GM19193 (cell line): Measurements from ENCODE around the gene PPOX.

ENCODE experiments used
- POLR2A ChIP-seq: IDR thresholded peaks from 4 replicates; pipeline ENCODE4 v1.6.1; 2011; ENCODE audit not compliant: insufficient read depth, insufficient read length; ENCODE audit errors: extremely low read depth

PPOX gene

DNA sequence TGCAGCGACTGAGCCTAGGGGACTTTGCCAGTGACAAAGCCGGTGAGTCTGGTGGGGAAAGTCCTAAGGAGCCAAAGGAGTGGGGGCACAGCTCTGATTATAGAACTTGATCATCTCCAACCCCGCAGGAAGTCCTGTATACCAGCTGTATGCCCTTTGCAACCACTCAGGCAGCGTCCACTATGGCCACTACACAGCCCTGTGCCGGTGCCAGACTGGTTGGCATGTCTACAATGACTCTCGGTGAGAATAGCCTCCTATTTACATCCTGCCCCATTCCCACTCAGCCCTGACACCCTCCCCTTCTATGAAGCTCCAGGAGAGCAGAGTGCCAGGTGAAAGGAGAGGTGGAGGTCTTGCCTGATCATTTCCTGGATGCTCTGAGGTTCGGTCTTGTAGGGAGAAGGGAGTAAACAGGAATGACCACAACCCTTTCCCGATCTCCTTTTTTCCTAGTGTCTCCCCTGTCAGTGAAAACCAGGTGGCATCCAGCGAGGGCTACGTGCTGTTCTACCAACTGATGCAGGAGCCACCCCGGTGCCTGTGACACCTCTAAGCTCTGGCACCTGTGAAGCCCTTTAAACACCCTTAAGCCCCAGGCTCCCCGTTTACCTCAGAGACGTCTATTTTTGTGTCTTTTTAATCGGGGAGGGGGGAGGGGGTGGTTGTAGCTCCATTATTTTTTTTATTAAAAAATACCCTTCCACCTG, 1.2 kb upstream of the PPOX start:
- TF ChIP-seq POLR2A = no peak

GRCh38 chr1:161166669-161167548, 683 bp downstream of the PPOX start:
- no peak for TF ChIP-seq POLR2A

DNA sequence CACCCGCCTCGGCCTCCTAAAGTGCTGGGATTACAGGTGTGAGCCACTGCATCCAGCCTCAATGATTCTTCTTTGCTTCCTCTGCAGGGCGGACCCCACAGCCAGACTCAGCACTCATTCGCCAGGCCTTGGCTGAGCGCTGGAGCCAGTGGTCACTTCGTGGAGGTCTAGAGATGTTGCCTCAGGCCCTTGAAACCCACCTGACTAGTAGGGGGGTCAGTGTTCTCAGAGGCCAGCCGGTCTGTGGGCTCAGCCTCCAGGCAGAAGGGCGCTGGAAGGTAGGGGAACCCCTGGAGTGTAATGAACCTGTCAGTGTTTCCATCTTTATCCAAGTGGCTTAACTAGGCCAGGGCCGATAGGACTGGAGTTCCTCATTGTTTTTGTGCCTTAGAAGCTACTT, 2.7 kb downstream of the PPOX start:
- no peak for TF ChIP-seq POLR2A

- no peak for TF ChIP-seq POLR2A
Measured at GRCh38 chr1:161171191-161171590, 5.0 kb downstream of the PPOX start.

- TF ChIP-seq POLR2A = no peak
Measured at GRCh38 chr1:161171696-161172095, 5.5 kb downstream of the PPOX start.

DNA sequence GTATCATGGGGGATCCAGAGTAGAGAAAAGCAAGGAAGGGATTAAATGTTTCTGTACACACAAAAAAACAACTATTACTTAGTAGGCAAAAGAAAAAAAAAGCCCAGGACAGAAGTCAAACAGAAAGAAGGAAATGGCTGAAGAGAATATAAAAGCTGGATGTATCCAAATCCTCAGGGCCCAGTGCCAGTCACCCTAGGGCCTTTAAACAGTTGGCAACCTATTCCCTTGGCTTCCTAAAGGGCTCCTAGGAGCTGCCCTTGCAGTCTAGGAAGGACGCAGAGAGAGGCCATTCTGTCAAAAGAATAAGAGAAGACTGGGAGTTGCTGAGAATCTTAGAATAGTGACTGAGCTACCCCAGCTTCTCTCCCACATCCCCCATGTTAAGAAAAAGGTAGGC, 6.1 kb downstream of the PPOX start:
- TF ChIP-seq POLR2A = no peak

DNA sequence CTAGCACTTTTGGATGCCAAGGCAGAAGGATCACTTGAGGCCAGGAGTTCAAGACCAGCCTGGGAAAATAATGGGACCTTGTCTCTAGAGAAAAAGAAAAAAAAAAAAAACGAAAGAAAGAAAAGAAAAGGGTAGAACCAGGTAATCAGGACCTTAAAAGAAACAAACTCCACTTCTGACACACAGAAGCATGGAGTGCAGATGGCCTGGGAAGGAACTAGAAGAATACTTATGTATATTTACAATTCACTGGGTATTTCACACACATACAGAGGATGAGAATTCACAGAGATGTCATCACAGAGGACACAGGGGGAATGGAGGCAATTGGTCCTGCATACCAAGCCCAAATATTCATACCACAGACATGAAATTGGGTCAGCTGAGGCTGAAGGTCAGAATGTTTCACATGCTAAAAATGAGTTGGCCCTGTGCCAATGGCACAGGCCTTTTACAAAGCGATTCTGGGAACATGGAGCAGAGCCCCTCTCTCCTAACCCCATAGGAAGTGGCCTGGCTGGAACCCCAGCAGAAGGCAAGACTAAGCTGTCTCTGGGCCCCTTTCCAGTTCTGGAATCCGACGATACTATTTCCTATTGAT, 6.7 kb downstream of the PPOX start:
- TF ChIP-seq POLR2A = no peak

DNA sequence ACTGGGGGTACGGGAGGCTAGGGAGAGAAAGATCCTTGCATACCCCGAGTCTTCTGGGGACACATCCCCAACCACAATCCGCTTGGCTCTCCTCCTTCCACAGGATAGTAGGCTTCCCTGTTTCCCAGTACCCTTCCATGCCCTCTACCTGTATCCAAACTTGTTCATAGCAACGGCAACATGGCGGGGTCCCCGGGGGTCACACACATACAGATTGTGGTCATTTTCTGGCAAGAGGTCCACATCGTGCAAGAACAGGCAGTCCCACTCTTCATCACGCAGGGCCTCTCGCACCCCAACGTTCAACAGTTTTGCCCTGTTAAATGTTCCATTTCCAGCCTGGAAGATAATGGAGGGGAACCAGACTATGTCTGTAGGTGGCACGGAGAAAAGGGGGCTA, 7.5 kb downstream of the PPOX start:
- TF ChIP-seq POLR2A = no peak

- TF ChIP-seq POLR2A = no peak
Measured at GRCh38 chr1:161174911-161175310, 8.7 kb downstream of the PPOX start.

- no peak for TF ChIP-seq POLR2A
Measured at GRCh38 chr1:161175771-161176453, 9.7 kb downstream of the PPOX start.

DNA sequence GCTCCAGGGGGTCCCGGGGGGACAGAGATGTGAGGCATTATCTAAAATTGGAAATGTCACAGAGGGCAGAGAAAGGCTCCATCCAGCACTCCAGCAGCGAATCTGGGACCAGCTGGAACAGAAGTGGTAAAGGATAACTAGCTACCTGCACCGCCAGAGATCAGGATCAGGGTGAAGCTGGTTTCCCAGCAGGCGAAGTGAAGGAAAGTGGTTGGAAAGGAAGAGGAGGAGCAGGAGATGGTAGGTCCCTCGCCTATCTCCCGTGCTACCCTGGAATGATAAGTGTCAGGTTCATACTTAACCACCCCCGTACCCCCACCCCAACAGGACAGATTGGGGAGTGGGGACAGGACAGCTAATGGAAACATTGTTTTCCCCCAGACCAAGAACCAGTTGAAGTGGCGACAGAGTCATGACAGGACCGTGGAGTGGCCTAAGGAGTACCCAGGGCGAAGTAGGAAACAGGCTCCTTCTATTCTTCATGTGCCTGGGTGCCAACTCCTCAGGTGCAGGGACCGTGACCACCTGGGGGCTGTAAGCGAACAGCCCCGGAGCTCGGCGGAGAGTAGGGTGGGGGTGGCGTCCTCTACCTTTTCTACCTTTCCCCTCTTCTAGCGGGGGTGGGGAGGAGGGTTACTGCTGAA, 10.4 kb downstream of the PPOX start:
- TF ChIP-seq POLR2A = no peak

- peak; percentile 90 for TF ChIP-seq POLR2A
Measured at GRCh38 chr1:161177112-161177935, 11.1 kb downstream of the PPOX start, which contains the start of gene B4GALT3. TSS of gene B4GALT3 (minus strand) at chr1:161177507. CDS start at chr1:161176060, 1,447 bp downstream.

DNA sequence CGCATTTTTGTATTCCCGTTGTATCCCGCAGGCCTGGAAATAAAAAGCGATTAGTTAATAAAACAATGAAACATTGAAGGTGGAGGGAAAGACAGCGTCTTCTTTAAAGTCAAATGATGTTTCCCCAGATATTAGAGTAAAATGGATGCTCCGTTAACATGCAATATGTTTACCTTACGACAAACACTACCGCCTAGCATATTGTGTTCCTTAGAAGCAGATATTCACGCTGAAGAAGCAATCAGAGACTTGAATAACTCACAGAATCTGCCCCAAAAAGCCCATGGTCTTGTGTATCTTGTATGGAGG, 11.7 kb downstream of the PPOX start:
- TF ChIP-seq POLR2A = no peak

GRCh38 chr1:161179698-161180097, 13.5 kb downstream of the PPOX start:
- TF ChIP-seq POLR2A = no peak
